PC-3 (cell line): ENCODE data around the gene SPDYE17.
"Not testable (repeated sequence)": the region's sequence is repeated elsewhere in the genome, so short reads cannot be mapped to it uniquely, and the experiment has no call there.

ENCODE experiments used
- CTCF ChIP-seq: fragments of 300-600 bp; sonication (generic); conservative IDR thresholded peaks from 2 replicates; pipeline ENCODE4 v1.5.1; 2017; ENCODE audit warnings: antibody characterized with exemption, low read depth, mild to moderate bottlenecking, low read length
- EZH2 ChIP-seq: fragments of 300-600 bp; sonication (generic); IDR thresholded peaks from one replicate; pipeline ENCODE4 v1.6.1; 2017; ENCODE audit warnings: antibody characterized with exemption, mild to moderate bottlenecking, low read length; ENCODE audit not compliant: unreplicated experiment

DNA sequence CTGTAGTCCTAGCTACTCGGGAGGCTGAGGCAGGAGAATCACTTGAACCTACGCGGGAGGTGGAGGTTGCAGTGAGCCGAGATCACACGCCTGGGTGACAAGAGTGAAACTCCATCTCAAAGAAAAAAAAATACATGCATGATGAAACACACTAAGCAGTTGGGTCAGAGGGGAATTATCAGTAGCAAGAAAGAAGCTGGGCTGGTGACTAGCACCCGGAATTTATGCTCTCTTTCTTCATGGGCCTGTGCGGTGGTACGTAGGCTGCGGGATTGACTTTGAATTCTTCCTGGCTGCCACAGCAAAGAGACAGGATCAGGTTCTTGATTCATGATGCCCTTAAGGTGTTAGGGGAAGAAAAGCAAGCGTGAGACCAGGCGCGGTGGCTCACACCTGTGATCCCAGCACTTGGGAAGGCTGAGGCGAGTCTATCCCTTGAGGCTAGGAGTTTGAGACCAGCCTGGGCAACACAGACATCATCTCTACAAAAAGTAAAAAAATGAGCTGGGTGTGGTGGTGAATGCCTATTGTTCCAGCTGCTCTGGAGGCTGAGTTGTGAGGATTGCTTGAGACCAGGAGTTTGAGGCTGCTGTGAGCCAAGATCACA, 54.3 kb downstream of the SPDYE17 start:
- not testable (repeated sequence) for TF ChIP-seq CTCF, EZH2
